ENCODE measurements around the gene MLLT10. TPM values are rescaled to one million over a fixed set of nuclear protein-coding genes. Genes with fewer than 3 reads are reported as not detected.

The MLLT10 gene
- total and polyA plus RNA-seq, 9 of the 15 experiments (the other 6 are each of a cell fraction or from before 2014, with no cell fraction given), result 18.8 to 81.4 (median 64.2) TPM

DNA sequence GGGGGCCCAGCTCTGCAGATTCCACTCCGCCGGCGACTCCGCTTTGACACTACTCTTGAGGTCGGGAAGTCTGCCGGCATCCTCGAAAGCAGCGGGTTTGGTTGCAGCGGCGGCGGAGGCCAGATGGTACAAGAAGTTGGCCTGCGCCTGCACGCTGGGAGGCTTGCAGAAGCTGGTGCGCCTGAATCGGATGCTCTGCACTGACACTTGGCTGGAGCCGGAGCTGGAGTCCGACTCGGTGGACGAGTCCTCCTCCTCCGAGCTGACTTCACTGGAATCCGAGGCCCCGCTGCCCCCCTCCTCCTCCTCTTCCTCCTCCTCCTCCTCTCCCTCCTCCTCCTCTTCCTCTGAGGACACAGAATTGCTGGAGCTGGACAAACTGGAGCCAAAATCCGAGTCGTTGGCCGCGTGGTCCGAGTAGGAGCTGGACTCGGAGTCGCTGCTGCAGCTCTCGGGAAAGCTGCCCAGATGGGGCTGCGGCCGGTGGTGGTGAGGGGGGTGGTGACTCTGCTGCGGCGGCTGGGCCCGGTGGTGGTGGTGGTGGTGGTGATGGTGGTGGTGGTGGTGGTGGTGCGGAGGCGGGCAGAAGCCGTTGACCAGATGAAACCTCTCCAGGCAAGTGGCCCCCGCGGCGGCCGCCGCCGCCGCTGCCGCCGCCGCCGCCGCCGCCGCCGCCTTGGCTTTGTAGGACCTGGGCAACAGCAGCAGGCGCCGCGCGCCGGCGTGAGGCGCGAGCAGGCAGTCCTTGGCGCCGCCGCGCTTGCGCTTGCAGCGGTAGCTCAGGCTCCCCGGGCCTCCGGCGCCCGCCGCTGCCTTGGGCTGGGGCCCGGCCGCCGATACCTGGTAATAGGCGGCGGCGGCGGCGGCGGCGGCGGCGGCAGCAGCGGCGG lies 17.5 kb upstream of the MLLT10 start (continued):
- TF ChIP-seq, protein P1, sequence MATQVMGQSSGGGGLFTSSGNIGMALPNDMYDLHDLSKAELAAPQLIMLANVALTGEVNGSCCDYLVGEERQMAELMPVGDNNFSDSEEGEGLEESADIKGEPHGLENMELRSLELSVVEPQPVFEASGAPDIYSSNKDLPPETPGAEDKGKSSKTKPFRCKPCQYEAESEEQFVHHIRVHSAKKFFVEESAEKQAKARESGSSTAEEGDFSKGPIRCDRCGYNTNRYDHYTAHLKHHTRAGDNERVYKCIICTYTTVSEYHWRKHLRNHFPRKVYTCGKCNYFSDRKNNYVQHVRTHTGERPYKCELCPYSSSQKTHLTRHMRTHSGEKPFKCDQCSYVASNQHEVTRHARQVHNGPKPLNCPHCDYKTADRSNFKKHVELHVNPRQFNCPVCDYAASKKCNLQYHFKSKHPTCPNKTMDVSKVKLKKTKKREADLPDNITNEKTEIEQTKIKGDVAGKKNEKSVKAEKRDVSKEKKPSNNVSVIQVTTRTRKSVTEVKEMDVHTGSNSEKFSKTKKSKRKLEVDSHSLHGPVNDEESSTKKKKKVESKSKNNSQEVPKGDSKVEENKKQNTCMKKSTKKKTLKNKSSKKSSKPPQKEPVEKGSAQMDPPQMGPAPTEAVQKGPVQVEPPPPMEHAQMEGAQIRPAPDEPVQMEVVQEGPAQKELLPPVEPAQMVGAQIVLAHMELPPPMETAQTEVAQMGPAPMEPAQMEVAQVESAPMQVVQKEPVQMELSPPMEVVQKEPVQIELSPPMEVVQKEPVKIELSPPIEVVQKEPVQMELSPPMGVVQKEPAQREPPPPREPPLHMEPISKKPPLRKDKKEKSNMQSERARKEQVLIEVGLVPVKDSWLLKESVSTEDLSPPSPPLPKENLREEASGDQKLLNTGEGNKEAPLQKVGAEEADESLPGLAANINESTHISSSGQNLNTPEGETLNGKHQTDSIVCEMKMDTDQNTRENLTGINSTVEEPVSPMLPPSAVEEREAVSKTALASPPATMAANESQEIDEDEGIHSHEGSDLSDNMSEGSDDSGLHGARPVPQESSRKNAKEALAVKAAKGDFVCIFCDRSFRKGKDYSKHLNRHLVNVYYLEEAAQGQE (IDR thresholded peaks at IDR 0.05; ENCODE audit: borderline replicate concordance), result no peak
- TF ChIP-seq, protein P1 (CRISPR knock-in tag; IDR thresholded peaks at IDR 0.05; ENCODE audit: low read depth), result no peak
- TF ChIP-seq FOXK1 (CRISPR knock-in tag; IDR thresholded peaks at IDR 0.05; ENCODE audit: borderline replicate concordance), result no peak
- no peak for TF ChIP-seq HMG20B (CRISPR knock-in tag; IDR thresholded peaks at IDR 0.05)
- TF ChIP-seq, protein P2, sequence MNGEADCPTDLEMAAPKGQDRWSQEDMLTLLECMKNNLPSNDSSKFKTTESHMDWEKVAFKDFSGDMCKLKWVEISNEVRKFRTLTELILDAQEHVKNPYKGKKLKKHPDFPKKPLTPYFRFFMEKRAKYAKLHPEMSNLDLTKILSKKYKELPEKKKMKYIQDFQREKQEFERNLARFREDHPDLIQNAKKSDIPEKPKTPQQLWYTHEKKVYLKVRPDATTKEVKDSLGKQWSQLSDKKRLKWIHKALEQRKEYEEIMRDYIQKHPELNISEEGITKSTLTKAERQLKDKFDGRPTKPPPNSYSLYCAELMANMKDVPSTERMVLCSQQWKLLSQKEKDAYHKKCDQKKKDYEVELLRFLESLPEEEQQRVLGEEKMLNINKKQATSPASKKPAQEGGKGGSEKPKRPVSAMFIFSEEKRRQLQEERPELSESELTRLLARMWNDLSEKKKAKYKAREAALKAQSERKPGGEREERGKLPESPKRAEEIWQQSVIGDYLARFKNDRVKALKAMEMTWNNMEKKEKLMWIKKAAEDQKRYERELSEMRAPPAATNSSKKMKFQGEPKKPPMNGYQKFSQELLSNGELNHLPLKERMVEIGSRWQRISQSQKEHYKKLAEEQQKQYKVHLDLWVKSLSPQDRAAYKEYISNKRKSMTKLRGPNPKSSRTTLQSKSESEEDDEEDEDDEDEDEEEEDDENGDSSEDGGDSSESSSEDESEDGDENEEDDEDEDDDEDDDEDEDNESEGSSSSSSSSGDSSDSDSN (IDR thresholded peaks at IDR 0.05; ENCODE audit: borderline replicate concordance in 1 of 2, low read depth in 2 of 2, low read length in 2 of 2), result peak; percentile 74 to 87; a peak in 1 of 4 replicates
- TF ChIP-seq NRF1 (conservative IDR thresholded peaks at IDR 0.05 in 1 of 2, IDR thresholded peaks at IDR 0.05 in 1 of 2), result peak; percentile 22 to 46; a peak in 3 of 4 replicates
- TF ChIP-seq RBFOX2 (IDR thresholded peaks at IDR 0.05; ENCODE audit: low read depth, low read length), result peak; percentile 43
- no peak for TF ChIP-seq ZNF23 (CRISPR knock-in tag; IDR thresholded peaks at IDR 0.05)
- no peak for TF ChIP-seq RBBP5 (IDR thresholded peaks at IDR 0.05; ENCODE audit: borderline replicate concordance, insufficient read depth, low read length, poor library complexity, severe bottlenecking)
- no peak for TF ChIP-seq ZNF41 (CRISPR knock-in tag; conservative IDR thresholded peaks at IDR 0.05)
- TF ChIP-seq ZNF232 (CRISPR knock-in tag; IDR thresholded peaks at IDR 0.05), result no peak
- TF ChIP-seq SIN3B (IDR thresholded peaks at IDR 0.05; ENCODE audit: low read depth), result peak; percentile 43; the same call in 1 of the 2 replicates
- TF ChIP-seq ARID1B (IDR thresholded peaks at IDR 0.05), result 0 out of 2 replicates have a peak, but pooled peaks have one; percentile 5
- no peak for TF ChIP-seq TARDBP (IDR thresholded peaks at IDR 0.05)
